ENCODE results near the gene MRPL22. TPM values are rescaled to one million over a fixed set of nuclear protein-coding genes. Genes with fewer than 3 reads are reported as not detected.
"Not testable (repeated sequence)": the region's sequence is repeated elsewhere in the genome, so short reads cannot be mapped to it uniquely, and the experiment has no call there.

Gene MRPL22
- polyA plus RNA-seq, 1 donor (not counting 4 experiments of a cell fraction or from before 2014, with no cell fraction given) = 76.9 TPM

DNA sequence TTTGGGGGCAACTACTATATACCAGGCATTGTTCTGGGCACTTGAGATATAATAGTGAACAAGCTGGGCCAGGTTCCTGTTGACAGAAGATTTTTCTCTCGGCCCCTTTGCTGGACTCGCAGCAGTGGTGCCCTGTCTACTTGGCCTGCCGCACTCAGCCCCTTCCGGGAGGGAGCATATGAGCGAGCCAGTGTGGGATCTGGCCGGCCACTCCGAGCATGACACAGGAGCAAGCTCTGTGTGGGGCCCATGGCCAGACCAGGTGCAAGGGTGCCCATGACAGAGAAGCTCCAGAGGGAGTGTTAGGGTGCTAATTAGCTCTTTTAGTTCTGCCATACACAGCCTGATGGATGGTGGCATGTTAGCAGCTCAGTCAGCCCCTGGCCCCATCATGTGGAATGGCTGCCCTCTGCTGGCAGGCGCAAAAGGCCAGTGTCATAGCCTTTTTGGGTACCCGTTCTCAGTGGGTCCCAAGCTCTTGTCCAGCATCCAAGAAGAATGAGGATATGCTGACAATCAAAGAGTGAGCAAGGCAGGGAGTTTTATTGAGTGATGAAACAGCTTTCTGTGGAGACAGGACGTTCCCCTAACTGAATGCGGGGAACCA is 63.4 kb downstream of the MRPL22 start:
- Histone ChIP-seq H3K9me3 (ENCODE audit: control insufficient read depth, low read depth, low read length) (no peaks in the 10 kb centered on the region), H3K9ac (ENCODE audit: control insufficient read depth, extremely low read depth, insufficient read depth, low read length) (no peak overlapping the region), H3K79me2 (ENCODE audit: control insufficient read depth, insufficient read depth, low read length) (no peaks in the 10 kb centered on the region), H3K4me3 (ENCODE audit: control insufficient read depth in 2 of 3, extremely low read depth in 1 of 3, insufficient read depth in 2 of 3, low read depth in 1 of 3, low read length in 3 of 3) (no peak overlapping the region), H2AFZ (ENCODE audit: control insufficient read depth, low read length) (no peak overlapping the region), H3K9me1 (ENCODE audit: control insufficient read depth, extremely low read depth, insufficient read depth, low read length) (no peaks in the 10 kb centered on the region), H3K4me1 (ENCODE audit: control insufficient read depth, extremely low read depth, insufficient read depth, low read length) (no peaks in the 10 kb centered on the region), H3K27me3 (ENCODE audit: control insufficient read depth, extremely low read depth, insufficient read depth, low read length) (no peaks in the 10 kb centered on the region), H4K20me1 (ENCODE audit: control insufficient read depth, extremely low read depth, insufficient read depth, low read length) (no peaks in the 10 kb centered on the region), H3K27ac (ENCODE audit: control insufficient read depth, insufficient read depth, low read length) (no peak overlapping the region), H3K36me3 (ENCODE audit: control insufficient read depth in 2 of 2, extremely low read depth in 1 of 2, insufficient read depth in 2 of 2, low read length in 2 of 2) (no peaks in the 10 kb centered on the region), H3K4me2 (ENCODE audit: control insufficient read depth, extremely low read depth, insufficient read depth, low read depth, low read length) (no peak overlapping the region)
- DNase-seq (ENCODE audit: low read depth, low spot score) (no peak), FAIRE-seq (no peak)
- TF ChIP-seq EZH2 (IDR thresholded peaks at IDR 0.05; ENCODE audit: low read length) = no peak
- TF ChIP-seq, protein P1, sequence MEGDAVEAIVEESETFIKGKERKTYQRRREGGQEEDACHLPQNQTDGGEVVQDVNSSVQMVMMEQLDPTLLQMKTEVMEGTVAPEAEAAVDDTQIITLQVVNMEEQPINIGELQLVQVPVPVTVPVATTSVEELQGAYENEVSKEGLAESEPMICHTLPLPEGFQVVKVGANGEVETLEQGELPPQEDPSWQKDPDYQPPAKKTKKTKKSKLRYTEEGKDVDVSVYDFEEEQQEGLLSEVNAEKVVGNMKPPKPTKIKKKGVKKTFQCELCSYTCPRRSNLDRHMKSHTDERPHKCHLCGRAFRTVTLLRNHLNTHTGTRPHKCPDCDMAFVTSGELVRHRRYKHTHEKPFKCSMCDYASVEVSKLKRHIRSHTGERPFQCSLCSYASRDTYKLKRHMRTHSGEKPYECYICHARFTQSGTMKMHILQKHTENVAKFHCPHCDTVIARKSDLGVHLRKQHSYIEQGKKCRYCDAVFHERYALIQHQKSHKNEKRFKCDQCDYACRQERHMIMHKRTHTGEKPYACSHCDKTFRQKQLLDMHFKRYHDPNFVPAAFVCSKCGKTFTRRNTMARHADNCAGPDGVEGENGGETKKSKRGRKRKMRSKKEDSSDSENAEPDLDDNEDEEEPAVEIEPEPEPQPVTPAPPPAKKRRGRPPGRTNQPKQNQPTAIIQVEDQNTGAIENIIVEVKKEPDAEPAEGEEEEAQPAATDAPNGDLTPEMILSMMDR (optimal IDR thresholded peaks at IDR 0.05 in 1 of 3, IDR thresholded peaks at IDR 0.05 in 1 of 3, conservative IDR thresholded peaks at IDR 0.05 in 1 of 3; ENCODE audit: extremely low read depth in 1 of 3, insufficient read depth in 2 of 3, low read length in 3 of 3) = peak; percentile 70 to 89 (median 77)
- dilution Hi-C loops (cut with MboI; ENCODE audit: extremely low pct_ligation_motif_present, low sequenced_read_pairs) = no loop called here

DNA sequence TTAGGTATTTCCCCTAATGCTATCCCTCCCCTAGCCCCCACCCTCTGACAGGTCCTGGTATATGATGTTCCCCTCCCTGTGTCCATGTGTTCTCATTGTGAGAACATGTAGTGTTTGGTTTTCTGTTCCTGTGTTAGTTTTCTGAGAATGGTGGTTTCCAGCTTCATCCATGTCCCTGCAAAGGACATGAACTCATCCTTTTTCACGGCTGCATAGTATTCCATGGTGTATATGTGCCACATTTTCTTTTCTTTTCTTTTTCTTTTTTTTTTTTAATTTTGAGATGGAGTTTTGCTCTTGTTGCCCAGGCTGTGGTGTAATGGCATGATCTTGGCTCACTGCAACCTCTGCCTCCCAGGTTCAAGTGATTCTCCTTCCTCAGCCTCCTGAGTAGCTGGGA is 65.4 kb downstream of the MRPL22 start:
- dilution Hi-C loops (cut with MboI; ENCODE audit: extremely low pct_ligation_motif_present, low sequenced_read_pairs); H3K9ac ChIP-seq (ENCODE audit: control insufficient read depth, extremely low read depth, insufficient read depth, low read length); H3K4me1 ChIP-seq (ENCODE audit: control insufficient read depth, extremely low read depth, insufficient read depth, low read length); H3K27me3 ChIP-seq (ENCODE audit: control insufficient read depth, extremely low read depth, insufficient read depth, low read length); DNase-seq (ENCODE audit: low read depth, low spot score); H3K79me2 ChIP-seq (ENCODE audit: control insufficient read depth, insufficient read depth, low read length); H3K9me3 ChIP-seq (ENCODE audit: control insufficient read depth, low read depth, low read length); FAIRE-seq; H4K20me1 ChIP-seq (ENCODE audit: control insufficient read depth, extremely low read depth, insufficient read depth, low read length); H3K4me3 ChIP-seq (ENCODE audit: control insufficient read depth in 2 of 3, extremely low read depth in 1 of 3, insufficient read depth in 2 of 3, low read depth in 1 of 3, low read length in 3 of 3); H3K36me3 ChIP-seq (ENCODE audit: control insufficient read depth in 2 of 2, extremely low read depth in 1 of 2, insufficient read depth in 2 of 2, low read length in 2 of 2); H2AFZ ChIP-seq (ENCODE audit: control insufficient read depth, low read length); H3K4me2 ChIP-seq (ENCODE audit: control insufficient read depth, extremely low read depth, insufficient read depth, low read depth, low read length); H3K9me1 ChIP-seq (ENCODE audit: control insufficient read depth, extremely low read depth, insufficient read depth, low read length); H3K27ac ChIP-seq (ENCODE audit: control insufficient read depth, insufficient read depth, low read length): not testable (repeated sequence)

DNA sequence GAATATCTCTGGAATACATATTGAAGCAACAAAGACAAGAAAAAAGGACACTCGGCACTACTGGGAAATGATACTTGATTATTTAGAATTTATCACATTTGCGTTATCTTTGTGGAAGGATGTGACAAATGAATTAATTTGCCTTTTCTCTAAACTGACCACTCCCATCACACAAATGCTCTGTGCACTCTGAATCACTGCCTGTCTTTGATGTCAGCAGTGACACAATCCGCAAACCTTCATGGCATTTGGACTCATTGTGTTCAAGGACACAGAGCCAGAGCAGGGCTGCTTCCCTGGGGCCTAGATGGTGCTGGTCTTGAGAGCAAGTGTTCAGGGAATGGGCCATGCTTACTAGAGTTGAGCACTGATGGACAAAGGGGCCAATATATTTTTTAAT is 67.8 kb downstream of the MRPL22 start:
- no peaks in the 10 kb centered on the region for H4K20me1 ChIP-seq (ENCODE audit: control insufficient read depth, extremely low read depth, insufficient read depth, low read length)
- dilution Hi-C loops (cut with MboI; ENCODE audit: extremely low pct_ligation_motif_present, low sequenced_read_pairs) = no loop called here
- no peak overlapping the region for H3K9ac ChIP-seq (ENCODE audit: control insufficient read depth, extremely low read depth, insufficient read depth, low read length)
- no peak overlapping the region for H3K4me2 ChIP-seq (ENCODE audit: control insufficient read depth, extremely low read depth, insufficient read depth, low read depth, low read length)
- H3K9me1 ChIP-seq (ENCODE audit: control insufficient read depth, extremely low read depth, insufficient read depth, low read length) = no peaks in the 10 kb centered on the region
- TF ChIP-seq, protein P1 (optimal IDR thresholded peaks at IDR 0.05 in 1 of 3, IDR thresholded peaks at IDR 0.05 in 1 of 3, conservative IDR thresholded peaks at IDR 0.05 in 1 of 3; ENCODE audit: extremely low read depth in 1 of 3, insufficient read depth in 2 of 3, low read length in 3 of 3) = no peak
- no peak for TF ChIP-seq EZH2 (IDR thresholded peaks at IDR 0.05; ENCODE audit: low read length)
- no peaks in the 10 kb centered on the region for H3K79me2 ChIP-seq (ENCODE audit: control insufficient read depth, insufficient read depth, low read length)
- FAIRE-seq (no peak), DNase-seq (ENCODE audit: low read depth, low spot score) (no peak)
- H2AFZ ChIP-seq (ENCODE audit: control insufficient read depth, low read length) = no peak overlapping the region
- no peak overlapping the region for H3K27ac ChIP-seq (ENCODE audit: control insufficient read depth, insufficient read depth, low read length)
- no peaks in the 10 kb centered on the region for H3K36me3 ChIP-seq (ENCODE audit: control insufficient read depth in 2 of 2, extremely low read depth in 1 of 2, insufficient read depth in 2 of 2, low read length in 2 of 2)
- no peak overlapping the region for H3K4me3 ChIP-seq (ENCODE audit: control insufficient read depth in 2 of 3, extremely low read depth in 1 of 3, insufficient read depth in 2 of 3, low read depth in 1 of 3, low read length in 3 of 3)
- H3K9me3 ChIP-seq (ENCODE audit: control insufficient read depth, low read depth, low read length) = no peaks in the 10 kb centered on the region
- H3K4me1 ChIP-seq (ENCODE audit: control insufficient read depth, extremely low read depth, insufficient read depth, low read length) = no peaks in the 10 kb centered on the region
- no peaks in the 10 kb centered on the region for H3K27me3 ChIP-seq (ENCODE audit: control insufficient read depth, extremely low read depth, insufficient read depth, low read length)

Data from keratinocyte (primary cell).